ENCODE measurements around the gene LSM7.

GRCh38 chr19:2372076-2372612, 43.8 kb upstream of the LSM7 start:
- TF ChIP-seq CTCF (IDR thresholded peaks at IDR 0.05) (no peak), POLR2A (IDR thresholded peaks at IDR 0.05) (no peak), EP300 (IDR thresholded peaks at IDR 0.05) (no peak)
